K562 (cell line): Measurements from ENCODE around the gene PITPNC1. TPM values are rescaled to one million over a fixed set of nuclear protein-coding genes. Genes with fewer than 3 reads are reported as not detected.

ENCODE experiments used
- ATAC-seq: fragments of 200-7000 bp; cut with Tn5 transposase; 3 replicates; pipeline ENCODE4 v1.9.1; 2020; ENCODE audit warnings: moderate library complexity
- BruUV-seq: library from RNA; stranded (reverse); fragments of 400-500 nt; replicated peaks from 2 replicates; lab custom pipeline; 2021; lab: Mats Ljungman, UMichigan
- CTCF ChIA-PET: fragments of 300-600 bp; formaldehyde crosslinking; extraction: SDS; loops from one replicate; lab custom pipeline; 2021; ENCODE audit warnings: low intra/inter-chr PET ratio; lab: Yijun Ruan, JAX
- POLR2A ChIA-PET: fragments of 300-600, 350-650 bp; sonication (Branson Sonifier 250); formaldehyde crosslinking; extraction: SDS; loops from one replicate; lab custom pipeline; 2021; ENCODE audit warnings: antibody characterized with exemption, inconsistent platforms; lab: Yijun Ruan, JAX
- DNase-seq, 4 experiments: peaks; one replicate each; pipeline versions ENCODE4 v3.0.0 to v3.0.0-alpha.2; 2011 to 2018; ENCODE audit warnings: low spot score in 3 of 4, mixed read lengths in 3 of 4; ENCODE audit errors: extremely low read depth in 1 of 4
- FAIRE-seq: peaks from 2 replicates; lab custom pipeline; 2011; peaks lifted over from hg19 to GRCh38; lab: Jason Lieb, UNC
- H2AFZ ChIP-seq: 2 replicates; pipeline ENCODE4 v1.6.0; 2011; ENCODE audit warnings: low read depth, low read length, control low read depth, inconsistent platforms
- H3K27ac ChIP-seq: fragments of 200-600 bp; 3 replicates; pipeline ENCODE4 v1.8.0; 2011; ENCODE audit warnings: low read depth, mild to moderate bottlenecking, control low read depth, inconsistent platforms, low read length, moderate library complexity, mixed read lengths; ENCODE audit errors: extremely low read depth
- H3K27me3 ChIP-seq, 2 experiments: fragments of 300-600 bp in 1 of 2; 2 replicates in 1 of 2; 3 replicates in 1 of 2; pipeline versions ENCODE4 v1.6.0 to v1.8.0; 2011; ENCODE audit warnings: inconsistent platforms in 2 of 2, low read length in 2 of 2, mild to moderate bottlenecking in 1 of 2, mixed read lengths in 1 of 2, moderate library complexity in 1 of 2; ENCODE audit not compliant: control insufficient read depth in 2 of 2, insufficient read depth in 2 of 2
- H3K36me3 ChIP-seq: fragments of 300-600 bp; 3 replicates; pipeline ENCODE4 v1.8.0; 2011; ENCODE audit warnings: mild to moderate bottlenecking, low read length, inconsistent platforms; ENCODE audit not compliant: control insufficient read depth, insufficient read depth
- H3K4me1 ChIP-seq, 2 experiments: fragments of 200-600 bp in 1 of 2; replicated peaks in 1 of 2; 2 replicates in 1 of 2; 3 replicates in 1 of 2; pipeline versions ENCODE4 v1.5.1 to v1.8.0; 2011; ENCODE audit warnings: inconsistent platforms in 2 of 2, low read length in 2 of 2, mild to moderate bottlenecking in 1 of 2, mixed read lengths in 1 of 2, moderate library complexity in 1 of 2; ENCODE audit not compliant: control insufficient read depth in 2 of 2, insufficient read depth in 2 of 2
- H3K4me2 ChIP-seq: 2 replicates; pipeline ENCODE4 v1.6.1; 2011; ENCODE audit warnings: low read length, control low read depth, inconsistent platforms, mixed read lengths; ENCODE audit not compliant: insufficient read depth
- H3K4me3 ChIP-seq: fragments of 200-600 bp; sonication (generic), shearing (Covaris generic); 2 replicates; pipeline ENCODE4 v1.5.1; 2016; ENCODE audit warnings: control low read depth, inconsistent platforms
- H3K79me2 ChIP-seq: fragments of 200-600 bp; 3 replicates; pipeline ENCODE4 v1.8.0; 2011; ENCODE audit warnings: low read length, inconsistent platforms; ENCODE audit not compliant: control insufficient read depth, insufficient read depth
- H3K9ac ChIP-seq, 2 experiments: 2 replicates each; pipeline versions ENCODE4 v1.6.0 to v1.6.1; 2011; ENCODE audit warnings: low read depth in 2 of 2, low read length in 2 of 2, control low read depth in 1 of 2, inconsistent platforms in 1 of 2, mild to moderate bottlenecking in 1 of 2, mixed read lengths in 1 of 2; ENCODE audit not compliant: insufficient read depth in 1 of 2
- H3K9me1 ChIP-seq: one replicate; pipeline ENCODE4 v1.6.0; 2011; ENCODE audit warnings: inconsistent platforms, mild to moderate bottlenecking, low read length, moderate library complexity; ENCODE audit not compliant: control insufficient read depth, insufficient read depth
- H3K9me3 ChIP-seq: replicated peaks from 2 replicates; pipeline ENCODE4 v1.5.1; 2011; ENCODE audit warnings: low read depth, low read length, inconsistent platforms; ENCODE audit not compliant: control insufficient read depth, insufficient read depth
- H4K20me1 ChIP-seq: replicated peaks from 2 replicates; pipeline ENCODE4 v1.6.1; 2011; ENCODE audit warnings: low read length, inconsistent platforms, mixed read lengths; ENCODE audit not compliant: control insufficient read depth, insufficient read depth
- BDP1 ChIP-seq: IDR thresholded peaks from 3 replicates; pipeline ENCODE4 v1.6.1; 2011; ENCODE audit not compliant: insufficient read length, insufficient read depth
- CBX5 ChIP-seq: IDR thresholded peaks from 2 replicates; pipeline ENCODE4 v1.6.1; 2014; ENCODE audit warnings: low read depth, borderline replicate concordance
- ESRRB ChIP-seq: fragments of 250-450 bp; sonication (Bioruptor Pico); IDR thresholded peaks from 2 replicates; pipeline ENCODE4 v1.5.0; 2020; ENCODE audit warnings: mild to moderate bottlenecking, moderate library complexity, borderline replicate concordance
- IFI16 ChIP-seq: fragments of 250-450 bp; sonication (Bioruptor Pico); IDR thresholded peaks from 2 replicates; pipeline ENCODE4 v2.1.2; 2022; ENCODE audit warnings: mild to moderate bottlenecking, inconsistent platforms
- MAFF ChIP-seq: IDR thresholded peaks from 2 replicates; pipeline ENCODE4 v1.6.1; 2012; ENCODE audit warnings: low read length, improper control_type of control experiment
- RFX5 ChIP-seq: IDR thresholded peaks from 2 replicates; pipeline ENCODE4 v1.6.1; 2011; ENCODE audit warnings: low read depth, mild to moderate bottlenecking, improper control_type of control experiment, low read length
- SETDB1 ChIP-seq: IDR thresholded peaks from one replicate; pipeline ENCODE4 v1.6.1; 2012; ENCODE audit warnings: low read length, control low read depth, inconsistent platforms
- SNRNP70 ChIP-seq: fragments of 200-400 bp; formaldehyde crosslinking; optimal IDR thresholded peaks from 2 replicates; pipeline ENCODE3; 2017; ENCODE audit warnings: low read depth, low read length
- SRF ChIP-seq, 2 experiments: fragments of 250-450, 450-650 bp in 1 of 2; sonication (Bioruptor Pico) in 1 of 2; sonication (generic) in 1 of 2; formaldehyde crosslinking; IDR thresholded peaks; 2 replicates each; pipeline versions ENCODE4 v1.5.0 to v1.5.1; 2020 to 2022; ENCODE audit warnings: mild to moderate bottlenecking in 1 of 2, missing genetic modification reagents in 1 of 2
- TAF1 ChIP-seq: IDR thresholded peaks from 2 replicates; pipeline ENCODE4 v1.6.1; 2011; ENCODE audit warnings: mild to moderate bottlenecking, low read length, moderate library complexity; ENCODE audit not compliant: insufficient read depth, control insufficient read depth, severe bottlenecking; ENCODE audit errors: extremely low read depth
- ZZZ3 ChIP-seq: fragments of 450-650 bp; IDR thresholded peaks from 2 replicates; pipeline ENCODE4 v1.6.1; 2016; ENCODE audit warnings: antibody characterized with exemption, mild to moderate bottlenecking, moderate library complexity
- WGBS: fragments of 100-300 bp; shearing (Covaris generic); methylation state at CpG from one replicate; pipeline ENCODE4 v1.1.6; 2016; ENCODE audit warnings: low coverage, mixed read lengths; ENCODE audit not compliant: insufficient coverage; ENCODE audit errors: missing lambda C conversion rate; 5-methylcytosine and 5-hydroxymethylcytosine counted together
- in situ Hi-C: fragments of 300-500 bp; cut with MboI; formaldehyde crosslinking; loops from 4 replicates; pipeline ENCODE4 v1.15.0; 2018; ENCODE audit warnings: inconsistent platforms, mixed read lengths
- intact Hi-C: fragments of 100-400 bp; cut with micrococcal nuclease; formaldehyde crosslinking; loops from 2 replicates; pipeline ENCODE4 v1.14.2; 2022
- polyA plus RNA-seq, 8 experiments: library from polyadenylated mRNA; depleted of rRNA in 4 of 8; stranded (reverse) in 5 of 8; unstranded in 3 of 8; fragments of >200 nt; fragmentation: Nextera tagmentation in 2 of 8; fragmentation: Illumina TruSeq in 1 of 8; extraction: Ambion mirVana in 2 of 8; extraction: Trizol in 1 of 8; gene quantifications; 2 replicates each; pipeline versions ENCODE4 v1.2.1 to v1.2.3, GENCODE V29; 2011 to 2014; ENCODE audit warnings: inconsistent platforms in 1 of 8, missing spikeins in 1 of 8
- total RNA-seq, 7 experiments: library from RNA; depleted of rRNA in 6 of 7; stranded (reverse); fragments of >200 nt in 6 of 7; fragmentation: Illumina TruSeq in 2 of 7; extraction: Trizol in 2 of 7; gene quantifications; 2 replicates each; pipeline versions ENCODE4 v1.2.1 to v1.2.3, GENCODE V29; 2011 to 2021; ENCODE audit warnings: low replicate concordance in 1 of 7
- TF ChIP-seq, protein P1 (sequence below): fragments of 250-450 bp; sonication (Bioruptor Pico); IDR thresholded peaks from 2 replicates; pipeline ENCODE4 v1.6.1; 2021; ENCODE audit warnings: mild to moderate bottlenecking
- TF ChIP-seq, protein P2 (sequence below): fragments of 450-650 bp; IDR thresholded peaks from 2 replicates; pipeline ENCODE4 v1.6.1; 2018; ENCODE audit warnings: mild to moderate bottlenecking, low read depth; ENCODE audit not compliant: partially characterized antibody
- TF ChIP-seq, protein P3 (sequence below): fragments of 250-450 bp; sonication (Bioruptor Pico); IDR thresholded peaks from 2 replicates; pipeline ENCODE4 v1.4.0; 2020
- TF ChIP-seq, protein P4 (sequence below): fragments of 250-450 bp; sonication (Bioruptor Pico); IDR thresholded peaks from 2 replicates; pipeline ENCODE4 v1.5.0; 2022; ENCODE audit warnings: mild to moderate bottlenecking
- TF ChIP-seq, protein P5 (sequence below): sonication (generic); formaldehyde crosslinking; IDR thresholded peaks from 2 replicates; pipeline ENCODE4 v1.8.0; 2022; ENCODE audit warnings: mild to moderate bottlenecking, missing genetic modification reagents

PITPNC1 gene
- total and polyA plus RNA-seq, 9 of the 15 experiments (the other 6 are each of a cell fraction or from before 2014, with no cell fraction given) = 0.11 to 1.1 (median 0.65) TPM

DNA sequence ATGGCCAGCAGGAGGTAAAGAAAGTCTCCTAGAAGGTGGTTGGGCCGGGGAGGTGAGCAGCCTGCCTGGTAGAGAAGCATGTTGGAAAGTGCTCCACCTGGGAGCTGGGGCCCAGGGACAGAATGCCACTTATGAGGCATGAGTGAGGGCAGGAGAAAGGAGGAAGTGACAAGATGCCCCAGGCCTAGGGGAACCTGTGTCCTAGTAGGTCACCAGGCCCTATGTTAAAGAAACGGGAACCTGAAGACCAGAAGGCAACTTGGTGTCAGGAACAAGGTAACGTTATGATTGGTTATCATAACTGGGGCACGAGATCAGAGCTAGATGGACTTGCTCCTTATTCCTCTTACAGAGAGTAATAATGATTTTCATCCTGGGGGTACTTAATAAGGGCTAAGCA, 34.3 kb downstream of the PITPNC1 start:
- intact Hi-C loops = no loop called here
- no TSS peak for BruUV-seq
- in situ Hi-C loops = no loop called here
- Histone ChIP-seq H3K4me3 (no peak overlapping the region), H3K9me1 (no peaks in the 10 kb centered on the region), H3K36me3 (no peaks in the 10 kb centered on the region), H3K9ac (no peak overlapping the region), H4K20me1 (no peaks in the 10 kb centered on the region), H3K27ac (no peak overlapping the region), H3K4me2 (no peak overlapping the region), H3K4me1 (no peaks in the 10 kb centered on the region), H3K9me3 (no peaks in the 10 kb centered on the region), H3K27me3 (peaks cover 9 to 24% of the 10 kb centered on the region in 2 experiments; a peak in 4 of 5 replicates), H2AFZ (no peak overlapping the region), H3K79me2 (no peaks in the 10 kb centered on the region)
- DNase-seq (no peak), FAIRE-seq (no peak), ATAC-seq (no peak)
- CTCF ChIA-PET = no interaction called here
- WGBS = 2% methylated on average over 4 of the region's 4 CpGs
- POLR2A ChIA-PET = no interaction called here
- TF ChIP-seq, protein P1, sequence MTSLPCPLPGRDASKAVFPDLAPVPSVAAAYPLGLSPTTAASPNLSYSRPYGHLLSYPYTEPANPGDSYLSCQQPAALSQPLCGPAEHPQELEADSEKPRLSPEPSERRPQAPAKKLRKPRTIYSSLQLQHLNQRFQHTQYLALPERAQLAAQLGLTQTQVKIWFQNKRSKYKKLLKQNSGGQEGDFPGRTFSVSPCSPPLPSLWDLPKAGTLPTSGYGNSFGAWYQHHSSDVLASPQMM (CRISPR knock-in tag) = no peak
- TF ChIP-seq, protein P2, sequence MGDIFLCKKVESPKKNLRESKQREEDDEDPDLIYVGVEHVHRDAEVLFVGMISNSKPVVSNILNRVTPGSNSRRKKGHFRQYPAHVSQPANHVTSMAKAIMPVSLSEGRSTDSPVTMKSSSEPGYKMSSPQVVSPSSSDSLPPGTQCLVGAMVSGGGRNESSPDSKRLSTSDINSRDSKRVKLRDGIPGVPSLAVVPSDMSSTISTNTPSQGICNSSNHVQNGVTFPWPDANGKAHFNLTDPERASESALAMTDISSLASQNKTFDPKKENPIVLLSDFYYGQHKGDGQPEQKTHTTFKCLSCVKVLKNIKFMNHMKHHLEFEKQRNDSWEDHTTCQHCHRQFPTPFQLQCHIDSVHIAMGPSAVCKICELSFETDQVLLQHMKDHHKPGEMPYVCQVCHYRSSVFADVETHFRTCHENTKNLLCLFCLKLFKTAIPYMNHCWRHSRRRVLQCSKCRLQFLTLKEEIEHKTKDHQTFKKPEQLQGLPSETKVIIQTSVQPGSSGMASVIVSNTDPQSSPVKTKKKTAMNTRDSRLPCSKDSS = no peak
- TF ChIP-seq MAFF (no peak), CBX5 (no peak), SNRNP70 (no peak), SRF (CRISPR knock-in tag; IDR thresholded peaks at IDR 0.05) (no peak), TAF1 (no peak), ESRRB (CRISPR knock-in tag) (no peak), SETDB1 (no peak), RFX5 (no peak), IFI16 (CRISPR knock-in tag) (no peak), BDP1 (no peak), ZZZ3 (no peak)
- TF ChIP-seq, protein P3, sequence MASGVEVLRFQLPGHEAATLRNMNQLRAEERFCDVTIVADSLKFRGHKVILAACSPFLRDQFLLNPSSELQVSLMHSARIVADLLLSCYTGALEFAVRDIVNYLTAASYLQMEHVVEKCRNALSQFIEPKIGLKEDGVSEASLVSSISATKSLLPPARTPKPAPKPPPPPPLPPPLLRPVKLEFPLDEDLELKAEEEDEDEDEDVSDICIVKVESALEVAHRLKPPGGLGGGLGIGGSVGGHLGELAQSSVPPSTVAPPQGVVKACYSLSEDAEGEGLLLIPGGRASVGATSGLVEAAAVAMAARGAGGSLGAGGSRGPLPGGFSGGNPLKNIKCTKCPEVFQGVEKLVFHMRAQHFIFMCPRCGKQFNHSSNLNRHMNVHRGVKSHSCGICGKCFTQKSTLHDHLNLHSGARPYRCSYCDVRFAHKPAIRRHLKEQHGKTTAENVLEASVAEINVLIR (CRISPR knock-in tag) = no peak
- TF ChIP-seq, protein P4, sequence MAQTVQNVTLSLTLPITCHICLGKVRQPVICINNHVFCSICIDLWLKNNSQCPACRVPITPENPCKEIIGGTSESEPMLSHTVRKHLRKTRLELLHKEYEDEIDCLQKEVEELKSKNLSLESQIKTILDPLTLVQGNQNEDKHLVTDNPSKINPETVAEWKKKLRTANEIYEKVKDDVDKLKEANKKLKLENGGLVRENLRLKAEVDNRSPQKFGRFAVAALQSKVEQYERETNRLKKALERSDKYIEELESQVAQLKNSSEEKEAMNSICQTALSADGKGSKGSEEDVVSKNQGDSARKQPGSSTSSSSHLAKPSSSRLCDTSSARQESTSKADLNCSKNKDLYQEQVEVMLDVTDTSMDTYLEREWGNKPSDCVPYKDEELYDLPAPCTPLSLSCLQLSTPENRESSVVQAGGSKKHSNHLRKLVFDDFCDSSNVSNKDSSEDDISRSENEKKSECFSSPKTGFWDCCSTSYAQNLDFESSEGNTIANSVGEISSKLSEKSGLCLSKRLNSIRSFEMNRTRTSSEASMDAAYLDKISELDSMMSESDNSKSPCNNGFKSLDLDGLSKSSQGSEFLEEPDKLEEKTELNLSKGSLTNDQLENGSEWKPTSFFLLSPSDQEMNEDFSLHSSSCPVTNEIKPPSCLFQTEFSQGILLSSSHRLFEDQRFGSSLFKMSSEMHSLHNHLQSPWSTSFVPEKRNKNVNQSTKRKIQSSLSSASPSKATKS = no peak
- TF ChIP-seq, protein P5, sequence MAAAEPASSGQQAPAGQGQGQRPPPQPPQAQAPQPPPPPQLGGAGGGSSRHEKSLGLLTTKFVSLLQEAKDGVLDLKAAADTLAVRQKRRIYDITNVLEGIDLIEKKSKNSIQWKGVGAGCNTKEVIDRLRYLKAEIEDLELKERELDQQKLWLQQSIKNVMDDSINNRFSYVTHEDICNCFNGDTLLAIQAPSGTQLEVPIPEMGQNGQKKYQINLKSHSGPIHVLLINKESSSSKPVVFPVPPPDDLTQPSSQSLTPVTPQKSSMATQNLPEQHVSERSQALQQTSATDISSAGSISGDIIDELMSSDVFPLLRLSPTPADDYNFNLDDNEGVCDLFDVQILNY = no peak
